Stimulated activated CD8-positive, alpha-beta memory T cell treated with anti-CD3 and anti-CD28 coated beads, Interleukin-4, amount 100 ng/mL, for 48 hours (primary cell): ENCODE results near the gene SRP9.
"Not testable (repeated sequence)": the region's sequence is repeated elsewhere in the genome, so short reads cannot be mapped to it uniquely, and the experiment has no call there.

Source experiments
- DNase-seq: peaks from one replicate; pipeline ENCODE4 v3.0.0-alpha.2; 2020

The SRP9 gene

DNA sequence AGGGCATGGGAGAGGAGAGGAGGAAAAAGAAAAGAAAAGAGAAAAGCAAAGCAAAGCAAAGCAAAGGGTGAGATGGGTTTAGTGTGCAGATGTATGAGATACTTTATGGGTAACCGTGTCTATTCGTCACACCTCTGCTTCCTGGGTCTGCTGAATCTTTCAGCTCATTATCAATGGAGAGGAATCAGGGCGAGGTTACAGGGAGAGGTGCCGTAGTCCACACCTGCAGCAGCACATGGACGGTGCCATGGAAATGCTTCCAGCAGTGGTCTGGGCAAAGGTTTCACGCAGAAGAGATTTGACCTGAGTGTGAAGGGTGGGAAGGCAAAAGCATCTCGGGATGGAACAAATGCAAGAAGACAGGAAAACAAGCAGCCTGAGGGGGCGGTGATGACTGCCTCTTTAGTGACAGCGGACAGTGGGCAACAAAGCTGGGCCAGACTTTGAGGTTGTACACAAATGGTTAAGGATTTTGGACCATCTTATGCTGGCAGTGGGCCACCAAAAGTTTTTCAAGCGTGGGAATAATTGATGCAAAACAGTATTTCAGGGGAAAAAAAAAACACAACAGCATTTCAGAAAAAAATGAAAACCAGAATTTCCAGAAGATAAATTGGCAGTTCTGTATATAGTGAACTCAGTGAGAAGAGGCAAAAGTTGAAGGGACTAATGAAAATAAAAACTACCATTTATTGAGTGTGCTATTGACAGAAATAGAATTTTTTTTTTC, 19.5 kb upstream of the SRP9 start:
- no peak for DNase-seq

- DNase-seq = not testable (repeated sequence)
These were observed 17.7 kb upstream of the SRP9 start for GRCh38 chr1:225759972-225760371.

- no peak for DNase-seq
These were observed 17.1 kb upstream of the SRP9 start for GRCh38 chr1:225760531-225760930.

DNA sequence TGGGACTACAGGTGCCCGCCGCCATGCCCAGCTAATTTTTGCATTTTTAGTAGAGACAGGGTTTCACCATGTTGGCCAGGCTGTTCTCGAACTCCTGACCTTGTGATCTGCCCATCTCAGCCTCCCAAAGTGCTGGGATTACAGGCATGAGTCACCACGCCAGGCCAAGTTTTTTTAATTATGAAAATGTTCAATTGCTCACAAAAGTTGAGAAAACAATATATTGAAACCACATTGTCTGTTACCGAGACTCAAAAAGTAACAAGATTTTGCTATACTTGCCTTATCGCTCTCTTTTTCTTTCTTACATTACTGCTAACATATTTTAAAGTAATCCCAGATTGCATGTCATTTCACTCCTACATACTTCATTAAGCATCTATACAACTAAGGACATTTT, 16.2 kb upstream of the SRP9 start:
- DNase-seq = not testable (repeated sequence)

- DNase-seq = no peak
These were observed 15.6 kb upstream of the SRP9 start for GRCh38 chr1:225762002-225762441.

DNA sequence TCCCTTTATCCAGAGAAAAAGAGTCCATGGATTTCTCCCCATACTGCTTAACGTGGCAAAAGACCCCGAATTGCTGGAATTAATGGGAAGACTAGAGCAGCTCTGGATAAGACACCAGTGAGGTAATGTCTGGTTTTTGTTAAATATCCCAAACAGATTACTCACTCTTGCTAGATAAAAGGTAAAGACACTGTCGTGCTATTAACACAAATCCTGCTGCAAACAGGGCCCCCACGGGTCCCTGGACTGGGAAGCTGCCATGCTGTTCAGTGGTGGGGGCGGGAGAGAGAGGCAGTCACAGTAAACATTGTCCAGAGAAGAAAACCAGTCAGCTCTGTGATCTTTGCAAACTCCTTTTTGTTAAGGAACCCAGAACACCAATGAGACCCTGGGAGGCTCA, 15.2 kb upstream of the SRP9 start:
- DNase-seq = no peak

GRCh38 chr1:225763716-225764548, 13.7 kb upstream of the SRP9 start:
- no peak for DNase-seq

DNA sequence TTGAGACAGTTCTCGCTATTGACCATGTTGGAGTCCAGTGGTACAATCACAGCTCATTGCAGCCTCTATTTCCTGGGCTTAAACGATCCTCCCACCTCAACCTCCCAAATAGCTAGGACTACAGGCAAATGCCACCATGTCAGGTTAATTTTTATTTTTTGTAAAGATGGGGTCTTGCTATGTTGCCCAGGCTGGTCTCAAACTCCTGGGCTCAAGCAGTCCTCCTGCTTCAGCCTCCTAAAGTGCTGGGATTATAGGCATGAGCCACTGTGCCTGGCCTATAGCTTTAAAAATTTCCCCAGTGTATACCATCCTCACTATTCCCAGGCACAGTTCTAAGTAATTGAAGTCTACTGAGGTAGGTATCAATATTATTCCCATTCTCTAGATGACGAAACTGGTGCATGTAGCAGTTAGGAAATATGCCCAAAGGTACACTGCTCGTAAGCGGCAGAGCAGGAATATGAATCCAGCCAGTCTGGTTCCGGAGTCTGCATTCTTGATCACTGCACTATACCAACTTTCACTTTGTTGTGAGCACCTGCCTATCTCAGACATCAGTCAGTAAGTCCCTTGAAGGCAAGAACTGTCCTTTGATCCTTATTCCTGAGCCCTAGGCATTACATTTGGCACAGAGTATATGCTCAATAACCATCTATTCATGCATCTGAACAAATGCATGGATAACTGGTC, 11.5 kb upstream of the SRP9 start:
- DNase-seq = no peak

DNA sequence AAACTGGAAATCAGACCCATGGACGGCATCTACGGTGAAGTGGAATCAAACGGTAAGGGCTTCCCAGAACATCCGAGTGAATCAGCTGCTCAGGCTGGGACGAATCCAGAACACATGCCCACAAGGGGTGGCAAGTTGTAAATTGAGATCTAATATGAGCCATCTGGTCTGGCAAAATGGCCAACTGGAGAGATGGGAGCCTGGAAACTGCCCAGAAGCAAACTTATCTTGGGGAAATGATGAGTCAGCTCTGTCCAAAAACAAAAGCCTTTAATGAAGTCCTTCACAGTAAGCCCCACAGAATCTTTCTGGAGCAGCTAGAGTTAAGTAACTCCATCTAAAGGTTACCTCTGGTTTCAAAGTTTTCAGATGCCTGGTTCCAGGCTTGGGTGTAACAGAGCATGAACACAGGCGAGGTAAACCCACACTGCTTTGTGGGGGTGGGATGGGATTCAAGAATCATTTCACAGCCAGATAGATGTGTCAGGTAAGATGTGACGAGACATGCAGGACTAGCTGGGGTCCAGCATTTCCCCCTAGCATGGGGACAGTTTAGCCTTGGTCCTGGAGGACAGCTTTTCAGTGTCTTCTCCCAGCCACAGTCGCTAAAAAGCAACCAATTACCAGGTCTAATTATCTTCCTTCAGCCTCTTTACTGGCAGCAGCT, 10.5 kb upstream of the SRP9 start:
- DNase-seq = no peak

GRCh38 chr1:225767634-225768540, 9.7 kb upstream of the SRP9 start:
- DNase-seq = no peak

DNA sequence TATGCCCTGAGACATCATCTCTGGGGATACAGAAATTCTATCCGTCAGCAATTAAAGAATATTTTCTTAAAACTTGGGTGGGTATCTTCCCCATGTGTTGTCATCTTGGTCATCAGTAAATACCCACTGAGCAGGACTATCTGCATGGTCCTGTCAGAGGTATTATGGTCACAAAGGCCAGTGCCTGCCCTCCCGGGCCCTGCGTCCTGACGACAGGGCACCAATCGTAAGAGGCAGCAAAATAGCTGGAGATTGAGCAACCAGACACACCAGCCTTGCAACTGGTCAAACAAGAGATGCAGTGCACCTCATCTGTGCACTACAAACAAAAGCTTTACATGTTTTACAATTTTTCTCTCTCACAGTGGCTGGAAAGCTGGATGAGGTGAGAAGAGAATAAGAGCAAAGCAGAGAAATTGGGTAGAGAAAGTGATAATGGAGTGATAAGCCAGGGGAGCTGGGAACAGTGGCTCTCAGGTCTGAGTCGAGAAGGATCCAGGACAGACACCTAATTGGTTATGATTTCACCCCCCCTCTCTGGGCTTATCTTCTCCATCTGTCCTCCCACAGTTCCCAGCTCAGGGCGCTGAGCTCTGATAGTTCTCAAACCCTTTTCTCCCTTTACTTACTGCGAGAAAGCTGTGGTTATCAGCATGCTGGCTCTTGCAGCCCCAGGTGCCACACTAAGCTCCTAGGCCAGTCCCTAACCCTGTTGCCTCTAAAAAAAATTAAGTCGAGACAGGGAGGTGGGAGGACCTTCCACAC, 8.8 kb upstream of the SRP9 start:
- DNase-seq = no peak

DNA sequence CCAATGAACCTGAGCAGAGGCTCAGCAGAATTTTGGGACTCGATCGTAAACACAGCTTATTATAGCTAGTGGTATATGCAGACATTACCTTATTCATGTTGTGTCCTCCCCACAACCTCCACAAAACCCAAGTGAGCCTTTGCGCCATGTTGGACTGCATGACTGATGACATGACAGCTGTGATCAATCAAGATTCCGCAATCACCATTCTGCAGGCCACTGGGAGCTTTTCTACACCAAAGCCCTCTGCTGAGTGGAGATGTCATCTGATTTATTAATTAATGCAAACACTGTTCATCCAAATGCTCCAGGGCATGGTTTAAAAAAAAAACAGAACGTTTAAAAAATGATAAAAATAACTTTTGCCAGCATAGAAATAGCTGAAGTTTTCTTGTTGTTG, 7.9 kb upstream of the SRP9 start:
- no peak for DNase-seq

- DNase-seq = no peak
These were observed 6.9 kb upstream of the SRP9 start for GRCh38 chr1:225770561-225771248.

DNA sequence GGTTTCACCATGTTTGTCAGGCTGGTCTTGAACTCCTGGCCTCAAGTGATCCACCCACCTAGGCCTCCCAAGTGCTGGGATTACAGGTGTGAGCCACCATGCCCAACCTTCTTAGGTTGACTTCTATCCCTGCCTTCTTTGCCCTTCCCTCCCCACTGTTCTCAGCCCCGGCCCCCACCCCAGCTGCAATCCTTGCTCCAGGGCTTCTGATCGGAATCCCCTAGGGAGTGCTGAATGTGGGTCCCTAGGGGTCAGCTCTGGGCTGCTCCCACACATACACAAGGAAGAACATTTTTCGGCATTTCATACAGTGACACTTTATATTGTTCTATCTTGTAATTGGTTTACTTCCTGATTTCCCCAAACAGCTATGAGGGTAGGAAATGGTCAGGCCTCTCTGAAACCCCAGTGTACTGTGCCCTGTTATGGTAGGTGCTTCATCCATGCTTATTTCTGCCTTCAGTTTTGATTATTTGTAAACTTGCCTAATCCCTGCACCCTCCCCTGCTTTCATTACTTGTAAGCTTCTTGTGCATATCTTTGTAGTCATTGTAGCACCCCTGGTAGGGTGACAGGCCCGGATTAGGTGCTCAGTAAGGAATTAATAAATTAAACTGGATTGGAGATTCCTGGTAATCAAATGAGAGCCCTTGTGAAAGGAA, 5.8 kb upstream of the SRP9 start:
- no peak for DNase-seq

DNA sequence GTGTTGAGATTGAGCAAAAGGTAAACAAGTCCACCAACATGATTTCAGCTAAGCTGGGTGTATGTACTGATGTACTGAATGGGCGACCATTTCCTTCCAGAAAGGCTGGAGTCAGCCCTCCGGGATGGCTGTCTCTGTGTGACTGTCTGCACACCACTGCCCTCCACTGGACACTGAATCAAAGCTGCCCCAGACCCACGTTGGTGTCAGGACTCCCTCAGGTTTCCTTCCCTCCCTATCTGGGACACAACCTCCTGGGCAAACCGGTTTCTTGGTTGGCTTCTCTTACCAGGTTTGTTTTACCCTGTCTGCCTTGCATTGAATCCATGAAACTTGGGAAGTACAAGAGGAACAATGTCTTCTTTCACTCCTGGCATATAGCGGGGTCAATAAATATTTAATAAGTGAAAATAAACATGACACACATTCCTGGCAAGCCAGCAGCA, 5.3 kb upstream of the SRP9 start:
- peak; percentile 56 for DNase-seq

GRCh38 chr1:225772848-225773247, 4.8 kb upstream of the SRP9 start:
- DNase-seq = no peak

DNA sequence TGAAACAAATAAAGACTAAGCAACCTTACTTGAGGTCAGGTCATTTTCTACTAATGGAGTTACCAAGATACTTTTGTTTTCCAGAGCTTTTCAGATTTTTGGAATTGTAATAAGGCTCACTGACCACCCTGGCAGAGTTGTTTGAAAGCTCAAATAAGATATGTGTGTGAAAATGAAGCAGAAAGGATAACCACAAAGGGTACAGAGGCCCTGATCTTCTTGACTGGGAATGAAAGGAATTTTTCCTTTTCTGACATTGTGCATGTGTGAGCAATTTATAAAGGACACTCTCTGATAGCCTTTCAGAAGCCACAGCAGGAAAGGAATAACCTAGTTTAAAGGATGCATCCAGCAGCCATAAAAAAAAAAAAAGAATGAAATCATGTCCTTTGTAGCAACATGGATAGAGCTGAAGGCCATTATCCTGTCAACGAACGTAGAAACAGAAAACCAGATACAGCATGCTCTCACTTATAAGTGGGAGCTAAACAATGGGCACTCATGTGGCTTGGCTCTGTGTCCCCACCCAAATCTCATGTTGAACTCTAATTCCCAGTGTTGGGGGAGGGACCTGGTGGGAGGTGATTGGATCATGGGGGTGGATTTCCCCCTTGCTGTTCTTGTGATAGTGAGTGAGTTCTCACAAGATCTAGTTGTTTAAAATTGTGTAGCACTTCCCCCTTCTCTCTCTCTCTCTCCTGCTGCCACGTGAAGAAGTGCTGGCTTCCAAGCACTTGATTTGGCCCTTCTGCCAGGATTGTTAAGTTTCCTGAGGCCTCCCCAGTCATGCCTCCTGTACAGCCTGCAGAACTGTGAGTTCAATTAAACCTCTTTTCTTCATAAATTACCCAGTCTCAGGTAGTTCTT, 3.1 kb upstream of the SRP9 start:
- no peak for DNase-seq

DNA sequence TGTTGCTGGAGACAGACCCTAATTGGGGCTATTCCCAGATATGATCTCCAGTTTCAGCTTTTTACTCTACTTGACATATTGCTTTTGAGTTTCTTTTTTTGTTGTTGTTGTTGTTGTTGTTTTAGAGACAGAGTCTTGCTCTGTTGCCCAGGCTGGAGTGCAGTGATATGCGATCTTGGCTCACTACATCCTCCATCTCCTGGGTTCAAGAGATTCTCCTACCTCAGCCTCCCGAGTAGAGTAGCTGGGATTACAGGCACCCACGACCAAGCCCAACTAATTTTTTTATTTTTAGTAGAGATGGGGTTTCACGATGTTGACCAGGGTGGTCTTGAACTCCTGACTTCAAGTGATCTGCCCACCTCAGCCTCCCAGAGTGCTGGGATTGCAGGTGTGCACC, 1.3 kb upstream of the SRP9 start:
- no peak for DNase-seq

GRCh38 chr1:225777058-225777582, 506 bp upstream of the SRP9 start:
- DNase-seq = no peak
